Measurements from ENCODE around the gene ULK3. TPM values are rescaled to one million over a fixed set of nuclear protein-coding genes. Genes with fewer than 3 reads are reported as not detected.

ULK3 gene
- total RNA-seq, 1 donor from 2014 or later = 24.3 TPM

GRCh38 chr15:74787251-74788041 lies 55.5 kb downstream of the ULK3 start:
- no peaks in the 10 kb centered on the region for H3K27me3 Mint-ChIP-seq (ENCODE audit: low read depth)
- no peak for DNase-seq (ENCODE audit: low spot score)
- TF ChIP-seq CTCF (IDR thresholded peaks at IDR 0.05) = peak; percentile 78
- H3K4me3 Mint-ChIP-seq (ENCODE audit: unreplicated experiment) = no peak overlapping the region
- H3K4me1 Mint-ChIP-seq (ENCODE audit: low read depth) = peaks cover 79% of the 10 kb centered on the region
- H3K27ac Mint-ChIP-seq (ENCODE audit: unreplicated experiment) = peak overlapping the region; percentile 84
- peaks cover 1% of the 10 kb centered on the region for H3K36me3 Mint-ChIP-seq (ENCODE audit: low read depth)
- no peaks in the 10 kb centered on the region for H3K9me3 Mint-ChIP-seq (ENCODE audit: low read depth)

- H3K9me3 Mint-ChIP-seq (ENCODE audit: low read depth) = no peaks in the 10 kb centered on the region
- TF ChIP-seq CTCF (IDR thresholded peaks at IDR 0.05) = no peak
- no peak overlapping the region for H3K4me3 Mint-ChIP-seq (ENCODE audit: unreplicated experiment)
- H3K4me1 Mint-ChIP-seq (ENCODE audit: low read depth) = peaks cover 73% of the 10 kb centered on the region
- DNase-seq (ENCODE audit: low spot score) = no peak
- no peak overlapping the region for H3K27ac Mint-ChIP-seq (ENCODE audit: unreplicated experiment)
- peaks cover 1% of the 10 kb centered on the region for H3K36me3 Mint-ChIP-seq (ENCODE audit: low read depth)
- H3K27me3 Mint-ChIP-seq (ENCODE audit: low read depth) = no peaks in the 10 kb centered on the region
Observed at GRCh38 chr15:74786551-74787165, 56.3 kb downstream of the ULK3 start.

Small RNA genes lying within 50 kb of the gene (microRNA-seq; reads per million reads assigned to microRNA genes)
- gene MIR4513 (ENCODE audit: borderline number of aligned reads) (not detected), gene MIR6882 (ENCODE audit: borderline number of aligned reads) (1.7 reads per million)

Other genes starting within 250 kb of the ULK3 start
- 43.0 to 48.6 TPM (median 44.5 TPM) in 3 replicates for gene CLK3, start 227.3 kb downstream of the ULK3 start, total RNA-seq
- gene EDC3, start 147.1 kb downstream of the ULK3 start, total RNA-seq = 32.8 to 46.0 TPM (median 41.0 TPM) in 3 replicates
- gene CYP1A1, start 117.6 kb downstream of the ULK3 start, total RNA-seq = 0.22 to 0.67 TPM (median 0.27 TPM) in 3 replicates
- gene CYP1A2, start 94.3 kb downstream of the ULK3 start, total RNA-seq = not detected in 3 replicates
- gene CSK, start 61.1 kb downstream of the ULK3 start, total RNA-seq = 39.9 to 47.4 TPM (median 41.5 TPM) in 3 replicates
- gene LMAN1L, start 30.3 kb downstream of the ULK3 start, total RNA-seq = 0.82 TPM in 1 of 3 replicates, not detected in the others
- not detected in 3 replicates for gene CPLX3, start 16.5 kb downstream of the ULK3 start, total RNA-seq
- gene SCAMP2, start 30.2 kb upstream of the ULK3 start, total RNA-seq = 67.4 to 75.5 TPM (median 67.9 TPM) in 3 replicates
- 27.6 to 29.2 TPM (median 28.2 TPM) in 3 replicates for gene MPI, start 46.9 kb upstream of the ULK3 start, total RNA-seq
- gene FAM219B, start 63.7 kb upstream of the ULK3 start, total RNA-seq = 78.0 to 97.6 TPM (median 89.9 TPM) in 3 replicates
- 126 to 133 TPM (median 131 TPM) in 3 replicates for gene COX5A, start 94.9 kb upstream of the ULK3 start, total RNA-seq
- gene RPP25, start 113.6 kb upstream of the ULK3 start, total RNA-seq = 12.2 to 17.8 TPM (median 17.7 TPM) in 3 replicates
- gene SCAMP5, start 152.4 kb upstream of the ULK3 start, total RNA-seq = 20.6 to 29.3 TPM (median 22.4 TPM) in 3 replicates
- gene PPCDC, start 180.4 kb upstream of the ULK3 start, total RNA-seq = 7.3 to 12.9 TPM (median 8.7 TPM) in 3 replicates

All from chondrocyte (in vitro differentiated cells).